K562 (cell line): ENCODE data around the gene PPAN. TPM values are rescaled to one million over a fixed set of nuclear protein-coding genes. Genes with fewer than 3 reads are reported as not detected.

Experiments
- ATAC-seq: fragments of 200-7000 bp; cut with Tn5 transposase; 3 replicates; pipeline ENCODE4 v1.9.1; 2020; ENCODE audit warnings: moderate library complexity
- BruUV-seq: library from RNA; stranded (reverse); fragments of 400-500 nt; replicated peaks from 2 replicates; lab custom pipeline; 2021; lab: Mats Ljungman, UMichigan
- CTCF ChIA-PET: fragments of 300-600 bp; formaldehyde crosslinking; extraction: SDS; loops from one replicate; lab custom pipeline; 2021; ENCODE audit warnings: low intra/inter-chr PET ratio; lab: Yijun Ruan, JAX
- POLR2A ChIA-PET: fragments of 300-600, 350-650 bp; sonication (Branson Sonifier 250); formaldehyde crosslinking; extraction: SDS; loops from one replicate; lab custom pipeline; 2021; ENCODE audit warnings: antibody characterized with exemption, inconsistent platforms; lab: Yijun Ruan, JAX
- DNase-seq, 4 experiments: peaks; one replicate each; pipeline versions ENCODE4 v3.0.0 to v3.0.0-alpha.2; 2011 to 2018; ENCODE audit warnings: low spot score in 3 of 4, mixed read lengths in 3 of 4; ENCODE audit errors: extremely low read depth in 1 of 4
- FAIRE-seq: peaks from 2 replicates; lab custom pipeline; 2011; peaks lifted over from hg19 to GRCh38; lab: Jason Lieb, UNC
- H2AFZ ChIP-seq: 2 replicates; pipeline ENCODE4 v1.6.0; 2011; ENCODE audit warnings: low read depth, low read length, control low read depth, inconsistent platforms
- H3K27ac ChIP-seq: fragments of 200-600 bp; 3 replicates; pipeline ENCODE4 v1.8.0; 2011; ENCODE audit warnings: low read depth, mild to moderate bottlenecking, control low read depth, inconsistent platforms, low read length, moderate library complexity, mixed read lengths; ENCODE audit errors: extremely low read depth
- H3K27me3 ChIP-seq, 2 experiments: fragments of 300-600 bp in 1 of 2; 2 replicates in 1 of 2; 3 replicates in 1 of 2; pipeline versions ENCODE4 v1.6.0 to v1.8.0; 2011; ENCODE audit warnings: inconsistent platforms in 2 of 2, low read length in 2 of 2, mild to moderate bottlenecking in 1 of 2, mixed read lengths in 1 of 2, moderate library complexity in 1 of 2; ENCODE audit not compliant: control insufficient read depth in 2 of 2, insufficient read depth in 2 of 2
- H3K36me3 ChIP-seq: fragments of 300-600 bp; 3 replicates; pipeline ENCODE4 v1.8.0; 2011; ENCODE audit warnings: mild to moderate bottlenecking, low read length, inconsistent platforms; ENCODE audit not compliant: control insufficient read depth, insufficient read depth
- H3K4me1 ChIP-seq, 2 experiments: fragments of 200-600 bp in 1 of 2; replicated peaks in 1 of 2; 2 replicates in 1 of 2; 3 replicates in 1 of 2; pipeline versions ENCODE4 v1.5.1 to v1.8.0; 2011; ENCODE audit warnings: inconsistent platforms in 2 of 2, low read length in 2 of 2, mild to moderate bottlenecking in 1 of 2, mixed read lengths in 1 of 2, moderate library complexity in 1 of 2; ENCODE audit not compliant: control insufficient read depth in 2 of 2, insufficient read depth in 2 of 2
- H3K4me2 ChIP-seq: 2 replicates; pipeline ENCODE4 v1.6.1; 2011; ENCODE audit warnings: low read length, control low read depth, inconsistent platforms, mixed read lengths; ENCODE audit not compliant: insufficient read depth
- H3K4me3 ChIP-seq: fragments of 200-600 bp; sonication (generic), shearing (Covaris generic); 2 replicates; pipeline ENCODE4 v1.5.1; 2016; ENCODE audit warnings: control low read depth, inconsistent platforms
- H3K79me2 ChIP-seq: fragments of 200-600 bp; 3 replicates; pipeline ENCODE4 v1.8.0; 2011; ENCODE audit warnings: low read length, inconsistent platforms; ENCODE audit not compliant: control insufficient read depth, insufficient read depth
- H3K9ac ChIP-seq, 2 experiments: 2 replicates each; pipeline versions ENCODE4 v1.6.0 to v1.6.1; 2011; ENCODE audit warnings: low read depth in 2 of 2, low read length in 2 of 2, control low read depth in 1 of 2, inconsistent platforms in 1 of 2, mild to moderate bottlenecking in 1 of 2, mixed read lengths in 1 of 2; ENCODE audit not compliant: insufficient read depth in 1 of 2
- H3K9me1 ChIP-seq: one replicate; pipeline ENCODE4 v1.6.0; 2011; ENCODE audit warnings: inconsistent platforms, mild to moderate bottlenecking, low read length, moderate library complexity; ENCODE audit not compliant: control insufficient read depth, insufficient read depth
- H3K9me3 ChIP-seq: replicated peaks from 2 replicates; pipeline ENCODE4 v1.5.1; 2011; ENCODE audit warnings: low read depth, low read length, inconsistent platforms; ENCODE audit not compliant: control insufficient read depth, insufficient read depth
- H4K20me1 ChIP-seq: replicated peaks from 2 replicates; pipeline ENCODE4 v1.6.1; 2011; ENCODE audit warnings: low read length, inconsistent platforms, mixed read lengths; ENCODE audit not compliant: control insufficient read depth, insufficient read depth
- CREM ChIP-seq: IDR thresholded peaks from 2 replicates; pipeline ENCODE4 v1.6.1; 2014; ENCODE audit warnings: antibody characterized with exemption, low read depth
- JUN ChIP-seq, 2 experiments: sonication (generic) in 1 of 2; formaldehyde crosslinking in 1 of 2; IDR thresholded peaks; 2 replicates each; pipeline versions ENCODE4 v1.6.1 to v1.8.0; 2012 to 2022; ENCODE audit warnings: borderline replicate concordance in 2 of 2, mild to moderate bottlenecking in 2 of 2, improper control_type of control experiment in 1 of 2, low read depth in 1 of 2, low read length in 1 of 2, missing genetic modification reagents in 1 of 2
- L3MBTL2 ChIP-seq: fragments of 450-650 bp; IDR thresholded peaks from 2 replicates; pipeline ENCODE4 v1.6.1; 2016; ENCODE audit warnings: mild to moderate bottlenecking, moderate library complexity
- MITF ChIP-seq: IDR thresholded peaks from 2 replicates; pipeline ENCODE4 v1.6.1; 2014; ENCODE audit warnings: antibody characterized with exemption
- PHF20 ChIP-seq: fragments of 450-650 bp; IDR thresholded peaks from 2 replicates; pipeline ENCODE4 v1.6.1; 2018; ENCODE audit not compliant: partially characterized antibody
- RAD21 ChIP-seq, 2 experiments: fragments of 250-450 bp in 1 of 2; fragments of 450-650 bp in 1 of 2; sonication (Bioruptor Pico) in 1 of 2; formaldehyde crosslinking in 1 of 2; IDR thresholded peaks in 1 of 2; conservative IDR thresholded peaks in 1 of 2; 2 replicates each; pipeline versions ENCODE4 v1.4.0 to v1.8.0; 2020 to 2022; ENCODE audit warnings: mild to moderate bottlenecking in 2 of 2, moderate library complexity in 1 of 2
- RAD51 ChIP-seq: fragments of 450-650 bp; IDR thresholded peaks from 2 replicates; pipeline ENCODE4 v1.7.1; 2016; ENCODE audit warnings: low read depth, mild to moderate bottlenecking, borderline replicate concordance
- TRIM24 ChIP-seq, 2 experiments: fragments of 450-650 bp; IDR thresholded peaks; 2 replicates each; pipeline ENCODE4 v1.6.1; 2016
- TRIM28 ChIP-seq: fragments of 450-650 bp; IDR thresholded peaks from 2 replicates; pipeline ENCODE4 v1.6.1; 2017
- ZEB2 ChIP-seq: fragments of 450-650 bp; IDR thresholded peaks from 2 replicates; pipeline ENCODE4 v1.6.1; 2016
- WGBS: fragments of 100-300 bp; shearing (Covaris generic); methylation state at CpG from one replicate; pipeline ENCODE4 v1.1.6; 2016; ENCODE audit warnings: low coverage, mixed read lengths; ENCODE audit not compliant: insufficient coverage; ENCODE audit errors: missing lambda C conversion rate; 5-methylcytosine and 5-hydroxymethylcytosine counted together
- in situ Hi-C: fragments of 300-500 bp; cut with MboI; formaldehyde crosslinking; loops from 4 replicates; pipeline ENCODE4 v1.15.0; 2018; ENCODE audit warnings: inconsistent platforms, mixed read lengths
- intact Hi-C: fragments of 100-400 bp; cut with micrococcal nuclease; formaldehyde crosslinking; loops from 2 replicates; pipeline ENCODE4 v1.14.2; 2022
- polyA plus RNA-seq, 8 experiments: library from polyadenylated mRNA; depleted of rRNA in 4 of 8; stranded (reverse) in 5 of 8; unstranded in 3 of 8; fragments of >200 nt; fragmentation: Nextera tagmentation in 2 of 8; fragmentation: Illumina TruSeq in 1 of 8; extraction: Ambion mirVana in 2 of 8; extraction: Trizol in 1 of 8; gene quantifications; 2 replicates each; pipeline versions ENCODE4 v1.2.1 to v1.2.3, GENCODE V29; 2011 to 2014; ENCODE audit warnings: inconsistent platforms in 1 of 8, missing spikeins in 1 of 8
- total RNA-seq, 7 experiments: library from RNA; depleted of rRNA in 6 of 7; stranded (reverse); fragments of >200 nt in 6 of 7; fragmentation: Illumina TruSeq in 2 of 7; extraction: Trizol in 2 of 7; gene quantifications; 2 replicates each; pipeline versions ENCODE4 v1.2.1 to v1.2.3, GENCODE V29; 2011 to 2021; ENCODE audit warnings: low replicate concordance in 1 of 7
- TF ChIP-seq, protein P1 (sequence below): fragments of 450-650 bp; IDR thresholded peaks from 2 replicates; pipeline ENCODE4 v1.6.1; 2018; ENCODE audit warnings: mild to moderate bottlenecking, low read depth; ENCODE audit not compliant: partially characterized antibody
- TF ChIP-seq, protein P2 (sequence below): fragments of 250-450 bp; sonication (Bioruptor Pico); IDR thresholded peaks from 2 replicates; pipeline ENCODE4 v1.5.0; 2022; ENCODE audit warnings: mild to moderate bottlenecking
- TF ChIP-seq, protein P3 (sequence below): fragments of 250-450 bp; sonication (Bioruptor Pico); IDR thresholded peaks from 2 replicates; pipeline ENCODE4 v1.6.1; 2021; ENCODE audit warnings: mild to moderate bottlenecking

PPAN gene
- total and polyA plus RNA-seq, 9 of the 15 experiments (the other 6 are each of a cell fraction or from before 2014, with no cell fraction given), result 2.2 to 129 (median 59.1) TPM

DNA sequence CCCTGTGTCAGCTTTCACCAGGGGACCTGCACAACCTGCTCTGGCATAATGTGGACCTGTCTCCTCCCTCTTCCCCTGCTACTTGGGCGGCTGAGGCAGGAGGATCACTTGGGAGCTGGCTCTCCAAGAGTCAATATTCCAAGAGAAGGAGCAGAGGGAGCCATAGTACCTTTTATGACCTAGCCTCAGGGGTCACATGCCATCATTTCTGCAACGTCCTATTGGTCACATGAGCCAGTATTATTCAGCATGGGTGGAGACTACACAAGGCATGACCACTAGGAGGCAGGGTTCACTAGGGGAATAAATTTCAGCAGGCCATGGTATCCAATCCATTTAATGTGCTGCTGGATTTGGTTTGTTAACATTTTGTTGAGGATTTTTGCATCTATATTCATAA lies 32.0 kb upstream of the PPAN start:
- H3K4me1 ChIP-seq, result peaks cover 0 to 9% of the 10 kb centered on the region in 2 experiments; a peak in 2 of 5 replicates
- H3K27ac ChIP-seq, result no peak overlapping the region
- no peaks in the 10 kb centered on the region for H3K9me1 ChIP-seq
- no peak overlapping the region for H3K4me3 ChIP-seq
- ChIA-PET CTCF (interaction anchor here (2.8 kb wide), 1 partner anchor 176 kb away, joined by 6 read pairs; no protein-coding TSS in a partner anchor), POLR2A (interaction anchor here (1.2 kb wide), 1 partner anchor 42 kb away, joined by 5 read pairs; no protein-coding TSS in a partner anchor)
- WGBS, result 7% methylated on average over 2 of the region's 2 CpGs
- H3K27me3 ChIP-seq, result peaks cover 12 to 33% of the 10 kb centered on the region in 2 experiments
- H3K9me3 ChIP-seq, result peaks cover 3% of the 10 kb centered on the region; the same call in 1 of the 2 replicates
- FAIRE-seq (peak; percentile 96), ATAC-seq (peak; percentile 95), DNase-seq (peak; percentile 75 to 80 (median 79))
- no peaks in the 10 kb centered on the region for H4K20me1 ChIP-seq
- H2AFZ ChIP-seq, result no peak overlapping the region
- H3K36me3 ChIP-seq, result no peaks in the 10 kb centered on the region
- no peak overlapping the region for H3K9ac ChIP-seq
- no peaks in the 10 kb centered on the region for H3K79me2 ChIP-seq
- BruUV-seq, result no TSS peak
- H3K4me2 ChIP-seq, result no peak overlapping the region
- intact Hi-C loops, result loop anchor here (1.0 kb wide), 2 partner anchors 39 to 176 kb away; no protein-coding TSS in a partner anchor
- in situ Hi-C loops, result loop anchor here (5.0 kb wide), 1 partner anchor 168 kb away; no protein-coding TSS in a partner anchor
- TF ChIP-seq TRIM28 (peak; percentile 80), RAD51 (peak; percentile 89), PHF20 (no peak), CREM (peak; percentile 44; the same call in 1 of the 2 replicates), ZEB2 (0 out of 2 replicates have a peak, but pooled peaks have one; percentile 17), RAD21 (CRISPR knock-in tag; conservative IDR thresholded peaks at IDR 0.05 in 1 of 2, IDR thresholded peaks at IDR 0.05 in 1 of 2) (peak; percentile 30 to 81), TRIM24 (IDR thresholded peaks at IDR 0.05) (0 out of 4 replicates have a peak, but pooled peaks of 1 of the 2 experiments have one; percentile 40), MITF (no peak), JUN (IDR thresholded peaks at IDR 0.05; ENCODE audit: borderline replicate concordance, low read depth, low read length) (0 out of 2 replicates have a peak, but pooled peaks have one; percentile 26), JUN (CRISPR knock-in tag; IDR thresholded peaks at IDR 0.05; ENCODE audit: borderline replicate concordance) (no peak), L3MBTL2 (peak; percentile 67)
- TF ChIP-seq, protein P1, sequence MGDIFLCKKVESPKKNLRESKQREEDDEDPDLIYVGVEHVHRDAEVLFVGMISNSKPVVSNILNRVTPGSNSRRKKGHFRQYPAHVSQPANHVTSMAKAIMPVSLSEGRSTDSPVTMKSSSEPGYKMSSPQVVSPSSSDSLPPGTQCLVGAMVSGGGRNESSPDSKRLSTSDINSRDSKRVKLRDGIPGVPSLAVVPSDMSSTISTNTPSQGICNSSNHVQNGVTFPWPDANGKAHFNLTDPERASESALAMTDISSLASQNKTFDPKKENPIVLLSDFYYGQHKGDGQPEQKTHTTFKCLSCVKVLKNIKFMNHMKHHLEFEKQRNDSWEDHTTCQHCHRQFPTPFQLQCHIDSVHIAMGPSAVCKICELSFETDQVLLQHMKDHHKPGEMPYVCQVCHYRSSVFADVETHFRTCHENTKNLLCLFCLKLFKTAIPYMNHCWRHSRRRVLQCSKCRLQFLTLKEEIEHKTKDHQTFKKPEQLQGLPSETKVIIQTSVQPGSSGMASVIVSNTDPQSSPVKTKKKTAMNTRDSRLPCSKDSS, result peak; percentile 86
- TF ChIP-seq, protein P2, sequence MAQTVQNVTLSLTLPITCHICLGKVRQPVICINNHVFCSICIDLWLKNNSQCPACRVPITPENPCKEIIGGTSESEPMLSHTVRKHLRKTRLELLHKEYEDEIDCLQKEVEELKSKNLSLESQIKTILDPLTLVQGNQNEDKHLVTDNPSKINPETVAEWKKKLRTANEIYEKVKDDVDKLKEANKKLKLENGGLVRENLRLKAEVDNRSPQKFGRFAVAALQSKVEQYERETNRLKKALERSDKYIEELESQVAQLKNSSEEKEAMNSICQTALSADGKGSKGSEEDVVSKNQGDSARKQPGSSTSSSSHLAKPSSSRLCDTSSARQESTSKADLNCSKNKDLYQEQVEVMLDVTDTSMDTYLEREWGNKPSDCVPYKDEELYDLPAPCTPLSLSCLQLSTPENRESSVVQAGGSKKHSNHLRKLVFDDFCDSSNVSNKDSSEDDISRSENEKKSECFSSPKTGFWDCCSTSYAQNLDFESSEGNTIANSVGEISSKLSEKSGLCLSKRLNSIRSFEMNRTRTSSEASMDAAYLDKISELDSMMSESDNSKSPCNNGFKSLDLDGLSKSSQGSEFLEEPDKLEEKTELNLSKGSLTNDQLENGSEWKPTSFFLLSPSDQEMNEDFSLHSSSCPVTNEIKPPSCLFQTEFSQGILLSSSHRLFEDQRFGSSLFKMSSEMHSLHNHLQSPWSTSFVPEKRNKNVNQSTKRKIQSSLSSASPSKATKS (CRISPR knock-in tag), result no peak
- TF ChIP-seq, protein P3, sequence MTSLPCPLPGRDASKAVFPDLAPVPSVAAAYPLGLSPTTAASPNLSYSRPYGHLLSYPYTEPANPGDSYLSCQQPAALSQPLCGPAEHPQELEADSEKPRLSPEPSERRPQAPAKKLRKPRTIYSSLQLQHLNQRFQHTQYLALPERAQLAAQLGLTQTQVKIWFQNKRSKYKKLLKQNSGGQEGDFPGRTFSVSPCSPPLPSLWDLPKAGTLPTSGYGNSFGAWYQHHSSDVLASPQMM (CRISPR knock-in tag), result no peak
